Activated T-helper 17 cell treated with anti-CD3 and anti-CD28 coated beads, Interleukin-2, amount 50 U/mL, for 72 hours (primary cell): ENCODE results near the gene HYLS1. TPM values are rescaled to one million over a fixed set of nuclear protein-coding genes. Genes with fewer than 3 reads are reported as not detected.

Experiments
- ATAC-seq: fragments of 150-1000 bp; cut with Tn5 transposase; replicated peaks from 2 replicates; pipeline ENCODE4 v1.10.0; 2021; ENCODE audit warnings: mild to moderate bottlenecking, moderate library complexity
- H3K27ac Mint-ChIP-seq: one replicate; pipeline ENCODE4 v1.8.0; 2022; ENCODE audit warnings: mixed read lengths
- H3K27me3 Mint-ChIP-seq: one replicate; pipeline ENCODE4 v1.8.0; 2022; ENCODE audit warnings: mixed read lengths
- H3K36me3 Mint-ChIP-seq: one replicate; pipeline ENCODE4 v1.8.0; 2022; ENCODE audit warnings: low read depth, mild to moderate bottlenecking, mixed read lengths
- H3K4me1 Mint-ChIP-seq: one replicate; pipeline ENCODE4 v1.8.0; 2022; ENCODE audit warnings: mixed read lengths
- H3K4me3 Mint-ChIP-seq: one replicate; pipeline ENCODE4 v1.8.0; 2022; ENCODE audit warnings: mild to moderate bottlenecking, mixed read lengths
- H3K9me3 Mint-ChIP-seq: one replicate; pipeline ENCODE4 v1.8.0; 2022; ENCODE audit warnings: mixed read lengths
- total RNA-seq, 2 donors: library from RNA; stranded (reverse); gene quantifications; one replicate each; pipeline ENCODE4 v1.2.3, GENCODE V29; 2022

Gene HYLS1
- total RNA-seq, 2 donors from 2014 or later, result 7.7 to 9.2 TPM

GRCh38 chr11:125921042-125921441 is 33.6 kb downstream of the HYLS1 start:
- no peak overlapping the region for H3K4me3 Mint-ChIP-seq
- H3K27ac Mint-ChIP-seq, result no peak overlapping the region
- no peaks in the 10 kb centered on the region for H3K4me1 Mint-ChIP-seq
- ATAC-seq, result no peak
- peaks cover 30% of the 10 kb centered on the region for H3K27me3 Mint-ChIP-seq
- no peaks in the 10 kb centered on the region for H3K36me3 Mint-ChIP-seq
- H3K9me3 Mint-ChIP-seq, result no peaks in the 10 kb centered on the region

GRCh38 chr11:125922156-125922555 is 34.7 kb downstream of the HYLS1 start:
- no peaks in the 10 kb centered on the region for H3K4me1 Mint-ChIP-seq
- no peak overlapping the region for H3K4me3 Mint-ChIP-seq
- H3K9me3 Mint-ChIP-seq, result no peaks in the 10 kb centered on the region
- H3K36me3 Mint-ChIP-seq, result no peaks in the 10 kb centered on the region
- no peak overlapping the region for H3K27ac Mint-ChIP-seq
- no peak for ATAC-seq
- H3K27me3 Mint-ChIP-seq, result peaks cover 27% of the 10 kb centered on the region

- no peaks in the 10 kb centered on the region for H3K9me3 Mint-ChIP-seq
- H3K27ac Mint-ChIP-seq, result no peak overlapping the region
- peaks cover 27% of the 10 kb centered on the region for H3K27me3 Mint-ChIP-seq
- no peaks in the 10 kb centered on the region for H3K4me1 Mint-ChIP-seq
- peak; percentile 76 for ATAC-seq
- H3K4me3 Mint-ChIP-seq, result no peak overlapping the region
- no peaks in the 10 kb centered on the region for H3K36me3 Mint-ChIP-seq
Measured at GRCh38 chr11:125923012-125923579, 35.6 kb downstream of the HYLS1 start.

- ATAC-seq, result no peak
- no peaks in the 10 kb centered on the region for H3K9me3 Mint-ChIP-seq
- H3K4me3 Mint-ChIP-seq, result no peak overlapping the region
- H3K36me3 Mint-ChIP-seq, result no peaks in the 10 kb centered on the region
- no peaks in the 10 kb centered on the region for H3K4me1 Mint-ChIP-seq
- H3K27ac Mint-ChIP-seq, result no peak overlapping the region
- peaks cover 22% of the 10 kb centered on the region for H3K27me3 Mint-ChIP-seq
Measured at GRCh38 chr11:125923633-125924032, 36.2 kb downstream of the HYLS1 start.

- H3K4me1 Mint-ChIP-seq, result no peaks in the 10 kb centered on the region
- no peak for ATAC-seq
- no peak overlapping the region for H3K27ac Mint-ChIP-seq
- H3K27me3 Mint-ChIP-seq, result peaks cover 18% of the 10 kb centered on the region
- H3K36me3 Mint-ChIP-seq, result no peaks in the 10 kb centered on the region
- no peaks in the 10 kb centered on the region for H3K9me3 Mint-ChIP-seq
- H3K4me3 Mint-ChIP-seq, result no peak overlapping the region
Measured at GRCh38 chr11:125924384-125925007, 37.0 kb downstream of the HYLS1 start.

GRCh38 chr11:125925247-125925740 is 37.8 kb downstream of the HYLS1 start:
- ATAC-seq, result no peak
- no peak overlapping the region for H3K4me3 Mint-ChIP-seq
- peaks cover 19% of the 10 kb centered on the region for H3K27me3 Mint-ChIP-seq
- H3K27ac Mint-ChIP-seq, result no peak overlapping the region
- H3K36me3 Mint-ChIP-seq, result no peaks in the 10 kb centered on the region
- H3K4me1 Mint-ChIP-seq, result no peaks in the 10 kb centered on the region
- no peaks in the 10 kb centered on the region for H3K9me3 Mint-ChIP-seq

GRCh38 chr11:125925804-125926203 is 38.3 kb downstream of the HYLS1 start:
- Mint-ChIP-seq H3K27me3 (peaks cover 19% of the 10 kb centered on the region), H3K4me3 (no peak overlapping the region), H3K4me1 (no peaks in the 10 kb centered on the region), H3K27ac (no peak overlapping the region), H3K36me3 (no peaks in the 10 kb centered on the region), H3K9me3 (no peaks in the 10 kb centered on the region)
- ATAC-seq, result no peak

- peaks cover 21% of the 10 kb centered on the region for H3K27me3 Mint-ChIP-seq
- H3K4me3 Mint-ChIP-seq, result no peak overlapping the region
- H3K9me3 Mint-ChIP-seq, result no peaks in the 10 kb centered on the region
- no peaks in the 10 kb centered on the region for H3K36me3 Mint-ChIP-seq
- no peak overlapping the region for H3K27ac Mint-ChIP-seq
- no peak for ATAC-seq
- H3K4me1 Mint-ChIP-seq, result no peaks in the 10 kb centered on the region
Measured at GRCh38 chr11:125926682-125927081, 39.2 kb downstream of the HYLS1 start.

- no peak for ATAC-seq
- H3K27me3 Mint-ChIP-seq, result peaks cover 21% of the 10 kb centered on the region
- H3K36me3 Mint-ChIP-seq, result no peaks in the 10 kb centered on the region
- H3K4me3 Mint-ChIP-seq, result no peak overlapping the region
- H3K4me1 Mint-ChIP-seq, result no peaks in the 10 kb centered on the region
- no peak overlapping the region for H3K27ac Mint-ChIP-seq
- no peaks in the 10 kb centered on the region for H3K9me3 Mint-ChIP-seq
Measured at GRCh38 chr11:125929445-125930075, 42.1 kb downstream of the HYLS1 start.

GRCh38 chr11:125930076-125930450 is 42.6 kb downstream of the HYLS1 start:
- no peak overlapping the region for H3K27ac Mint-ChIP-seq
- peaks cover 21% of the 10 kb centered on the region for H3K27me3 Mint-ChIP-seq
- ATAC-seq, result no peak
- no peaks in the 10 kb centered on the region for H3K9me3 Mint-ChIP-seq
- H3K36me3 Mint-ChIP-seq, result no peaks in the 10 kb centered on the region
- H3K4me1 Mint-ChIP-seq, result no peaks in the 10 kb centered on the region
- no peak overlapping the region for H3K4me3 Mint-ChIP-seq

- no peak overlapping the region for H3K4me3 Mint-ChIP-seq
- peaks cover 21% of the 10 kb centered on the region for H3K27me3 Mint-ChIP-seq
- no peaks in the 10 kb centered on the region for H3K9me3 Mint-ChIP-seq
- no peaks in the 10 kb centered on the region for H3K36me3 Mint-ChIP-seq
- no peak for ATAC-seq
- H3K27ac Mint-ChIP-seq, result no peak overlapping the region
- H3K4me1 Mint-ChIP-seq, result no peaks in the 10 kb centered on the region
Measured at GRCh38 chr11:125931116-125931515, 43.6 kb downstream of the HYLS1 start.

GRCh38 chr11:125931668-125932067 is 44.2 kb downstream of the HYLS1 start:
- H3K4me3 Mint-ChIP-seq, result no peak overlapping the region
- no peaks in the 10 kb centered on the region for H3K4me1 Mint-ChIP-seq
- no peak for ATAC-seq
- no peak overlapping the region for H3K27ac Mint-ChIP-seq
- no peaks in the 10 kb centered on the region for H3K36me3 Mint-ChIP-seq
- no peaks in the 10 kb centered on the region for H3K9me3 Mint-ChIP-seq
- H3K27me3 Mint-ChIP-seq, result peaks cover 20% of the 10 kb centered on the region

- Mint-ChIP-seq H3K9me3 (no peaks in the 10 kb centered on the region), H3K27ac (no peak overlapping the region), H3K4me1 (no peaks in the 10 kb centered on the region), H3K27me3 (peaks cover 14% of the 10 kb centered on the region), H3K4me3 (no peak overlapping the region), H3K36me3 (no peaks in the 10 kb centered on the region)
- ATAC-seq, result no peak
Measured at GRCh38 chr11:125932301-125932700, 44.8 kb downstream of the HYLS1 start.

GRCh38 chr11:125933030-125933813 is 45.8 kb downstream of the HYLS1 start:
- Mint-ChIP-seq H3K36me3 (no peaks in the 10 kb centered on the region), H3K27ac (no peak overlapping the region), H3K4me3 (no peak overlapping the region), H3K4me1 (no peaks in the 10 kb centered on the region), H3K9me3 (no peaks in the 10 kb centered on the region), H3K27me3 (peaks cover 10% of the 10 kb centered on the region)
- ATAC-seq, result peak; percentile 56
